BJ (cell line): ENCODE data around the gene STMN1. TPM values are rescaled to one million over a fixed set of nuclear protein-coding genes. Genes with fewer than 3 reads are reported as not detected.
A peak's percentile ranks its signal among the peaks of the same experiment; 100 is the strongest.

Experiments
- CTCF ChIA-PET: fragments of 350-600 bp; formaldehyde crosslinking; extraction: SDS; loops from one replicate; lab custom pipeline; 2021; ENCODE audit warnings: antibody characterized with exemption, inconsistent platforms; lab: Yijun Ruan, JAX
- POLR2A ChIA-PET: fragments of 300-600 bp; sonication (Branson Sonifier 250); formaldehyde crosslinking; extraction: SDS; loops from one replicate; lab custom pipeline; 2021; ENCODE audit warnings: antibody characterized with exemption; lab: Charles Lee
- DNase-seq: peaks from one replicate; pipeline ENCODE4 v3.0.0-alpha.2; 2011; ENCODE audit warnings: low read depth
- H3K27me3 ChIP-seq: 2 replicates; pipeline ENCODE4 v1.6.0; 2011; ENCODE audit warnings: low read length; ENCODE audit not compliant: control insufficient read depth, insufficient read depth
- H3K36me3 ChIP-seq: 2 replicates; pipeline ENCODE4 v1.5.1; 2011; ENCODE audit warnings: low read length; ENCODE audit not compliant: control insufficient read depth, insufficient read depth
- H3K4me3 ChIP-seq: 2 replicates; pipeline ENCODE4 v1.5.1; 2011; ENCODE audit warnings: low read depth, mild to moderate bottlenecking, control low read depth, low read length
- polyA plus RNA-seq: library from polyadenylated mRNA; depleted of rRNA; stranded (reverse); fragments of >200 nt; gene quantifications from 2 replicates; pipeline ENCODE4 v1.2.3, GENCODE V29; 2011
- TF ChIP-seq, protein P1 (sequence below): IDR thresholded peaks from 2 replicates; pipeline ENCODE4 v1.5.1; 2011; ENCODE audit warnings: low read depth, mild to moderate bottlenecking, control low read depth, inconsistent platforms, low read length, moderate library complexity; ENCODE audit not compliant: insufficient read depth

The STMN1 gene
- polyA plus RNA-seq, 1 experiment, result 57.1 TPM

- no peak for DNase-seq
- peaks cover 4% of the 10 kb centered on the region; the same call in 1 of the 2 replicates for H3K27me3 ChIP-seq
- CTCF ChIA-PET, result interaction anchor here (0.9 kb wide), 1 partner anchor 7 kb away, joined by 3 read pairs; no protein-coding TSS in a partner anchor
- no peaks in the 10 kb centered on the region for H3K36me3 ChIP-seq
- TF ChIP-seq, protein P1, sequence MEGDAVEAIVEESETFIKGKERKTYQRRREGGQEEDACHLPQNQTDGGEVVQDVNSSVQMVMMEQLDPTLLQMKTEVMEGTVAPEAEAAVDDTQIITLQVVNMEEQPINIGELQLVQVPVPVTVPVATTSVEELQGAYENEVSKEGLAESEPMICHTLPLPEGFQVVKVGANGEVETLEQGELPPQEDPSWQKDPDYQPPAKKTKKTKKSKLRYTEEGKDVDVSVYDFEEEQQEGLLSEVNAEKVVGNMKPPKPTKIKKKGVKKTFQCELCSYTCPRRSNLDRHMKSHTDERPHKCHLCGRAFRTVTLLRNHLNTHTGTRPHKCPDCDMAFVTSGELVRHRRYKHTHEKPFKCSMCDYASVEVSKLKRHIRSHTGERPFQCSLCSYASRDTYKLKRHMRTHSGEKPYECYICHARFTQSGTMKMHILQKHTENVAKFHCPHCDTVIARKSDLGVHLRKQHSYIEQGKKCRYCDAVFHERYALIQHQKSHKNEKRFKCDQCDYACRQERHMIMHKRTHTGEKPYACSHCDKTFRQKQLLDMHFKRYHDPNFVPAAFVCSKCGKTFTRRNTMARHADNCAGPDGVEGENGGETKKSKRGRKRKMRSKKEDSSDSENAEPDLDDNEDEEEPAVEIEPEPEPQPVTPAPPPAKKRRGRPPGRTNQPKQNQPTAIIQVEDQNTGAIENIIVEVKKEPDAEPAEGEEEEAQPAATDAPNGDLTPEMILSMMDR, result no peak
- H3K4me3 ChIP-seq, result no peak overlapping the region
- POLR2A ChIA-PET, result no interaction called here
Observed at GRCh38 chr1:25926731-25927496, 20.7 kb upstream of the STMN1 start.

- POLR2A ChIA-PET, result no interaction called here
- TF ChIP-seq, protein P1, result no peak
- H3K4me3 ChIP-seq, result no peak overlapping the region
- CTCF ChIA-PET, result interaction anchor here (0.7 kb wide), 1 partner anchor 10 kb away, joined by 3 read pairs; no protein-coding TSS in a partner anchor
- no peaks in the 10 kb centered on the region; the same call in 1 of the 2 replicates for H3K27me3 ChIP-seq
- DNase-seq, result no peak
- no peaks in the 10 kb centered on the region for H3K36me3 ChIP-seq
Observed at GRCh38 chr1:25924454-25924853, 18.2 kb upstream of the STMN1 start.

GRCh38 chr1:25922971-25923552, 16.8 kb upstream of the STMN1 start:
- Histone ChIP-seq H3K4me3 (peak overlapping the region; percentile 54), H3K36me3 (no peaks in the 10 kb centered on the region), H3K27me3 (no peaks in the 10 kb centered on the region; the same call in 1 of the 2 replicates)
- TF ChIP-seq, protein P1, result no peak
- no peak for DNase-seq
- CTCF ChIA-PET, result interaction anchor here (1.2 to 2.0 kb wide), 5 partner anchors 9 to 74 kb away, joined by 3 to 7 read pairs (median 6); partner anchors contain the start of gene PAFAH2
- POLR2A ChIA-PET, result interaction anchor here (1.2 kb wide), 1 partner anchor 9 kb away, joined by 8 read pairs; no protein-coding TSS in a partner anchor

GRCh38 chr1:25922056-25922970, 16.1 kb upstream of the STMN1 start:
- no peak for DNase-seq
- Histone ChIP-seq H3K36me3 (no peaks in the 10 kb centered on the region), H3K4me3 (peak overlapping the region; percentile 54), H3K27me3 (no peaks in the 10 kb centered on the region; the same call in 1 of the 2 replicates)
- POLR2A ChIA-PET, result interaction anchor here (1.2 kb wide), 1 partner anchor 8 kb away, joined by 8 read pairs; no protein-coding TSS in a partner anchor
- TF ChIP-seq, protein P1, result no peak
- CTCF ChIA-PET, result interaction anchor here (1.2 to 2.0 kb wide), 6 partner anchors 8 to 75 kb away, joined by 3 to 9 read pairs (median 6); partner anchors contain the start of gene PAFAH2
